Raji (cell line): ENCODE data around the gene MSMP.

ENCODE experiments used
- POLR2A ChIP-seq: IDR thresholded peaks from 2 replicates; pipeline ENCODE4 v1.6.1; 2011; ENCODE audit warnings: low read depth, low read length, control low read depth; ENCODE audit not compliant: insufficient read depth

The MSMP gene

DNA sequence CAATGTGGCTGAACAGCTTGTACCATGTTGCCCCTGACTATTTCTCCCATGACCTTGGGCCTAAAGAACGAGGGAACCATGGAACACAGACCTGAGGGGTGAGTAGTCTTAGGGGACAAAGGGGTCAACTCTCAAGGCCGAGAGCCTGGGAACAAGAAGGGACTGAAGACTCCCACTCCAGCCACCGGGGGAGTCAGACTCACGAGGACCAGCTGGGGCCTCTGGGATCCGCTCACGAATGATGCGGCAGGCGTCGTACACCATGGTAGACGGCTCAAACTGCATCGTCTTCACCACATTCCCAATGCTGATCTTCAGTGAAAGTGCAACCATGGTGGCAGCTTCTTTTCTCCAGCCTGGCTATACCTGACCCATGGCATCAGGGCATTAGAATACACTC lies 28.7 kb downstream of the MSMP start:
- no peak for TF ChIP-seq POLR2A

DNA sequence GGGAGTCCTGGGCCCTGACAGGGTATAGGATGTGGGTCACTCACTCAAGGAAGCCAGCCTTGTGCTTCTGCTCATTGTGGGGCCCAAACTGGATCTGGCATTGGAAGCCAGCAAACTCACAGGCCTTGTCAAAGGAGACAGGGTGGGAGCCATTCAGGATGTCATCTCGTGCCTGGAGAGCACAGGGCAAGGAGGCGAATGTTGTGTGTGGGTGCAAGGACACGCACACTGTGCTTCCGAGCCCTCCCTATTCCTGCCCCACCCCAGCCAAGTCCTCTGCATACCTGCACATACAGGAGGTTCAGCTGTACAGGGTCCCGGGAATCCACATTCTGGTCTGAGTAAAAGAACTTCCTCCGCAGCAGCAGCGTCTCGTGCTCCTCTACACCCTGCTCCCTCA lies 30.2 kb downstream of the MSMP start:
- no peak for TF ChIP-seq POLR2A

- TF ChIP-seq POLR2A, result no peak
Observed at GRCh38 chr9:35723426-35723825, 30.6 kb downstream of the MSMP start.

- no peak for TF ChIP-seq POLR2A
Observed at GRCh38 chr9:35719546-35719945, 34.5 kb downstream of the MSMP start.

DNA sequence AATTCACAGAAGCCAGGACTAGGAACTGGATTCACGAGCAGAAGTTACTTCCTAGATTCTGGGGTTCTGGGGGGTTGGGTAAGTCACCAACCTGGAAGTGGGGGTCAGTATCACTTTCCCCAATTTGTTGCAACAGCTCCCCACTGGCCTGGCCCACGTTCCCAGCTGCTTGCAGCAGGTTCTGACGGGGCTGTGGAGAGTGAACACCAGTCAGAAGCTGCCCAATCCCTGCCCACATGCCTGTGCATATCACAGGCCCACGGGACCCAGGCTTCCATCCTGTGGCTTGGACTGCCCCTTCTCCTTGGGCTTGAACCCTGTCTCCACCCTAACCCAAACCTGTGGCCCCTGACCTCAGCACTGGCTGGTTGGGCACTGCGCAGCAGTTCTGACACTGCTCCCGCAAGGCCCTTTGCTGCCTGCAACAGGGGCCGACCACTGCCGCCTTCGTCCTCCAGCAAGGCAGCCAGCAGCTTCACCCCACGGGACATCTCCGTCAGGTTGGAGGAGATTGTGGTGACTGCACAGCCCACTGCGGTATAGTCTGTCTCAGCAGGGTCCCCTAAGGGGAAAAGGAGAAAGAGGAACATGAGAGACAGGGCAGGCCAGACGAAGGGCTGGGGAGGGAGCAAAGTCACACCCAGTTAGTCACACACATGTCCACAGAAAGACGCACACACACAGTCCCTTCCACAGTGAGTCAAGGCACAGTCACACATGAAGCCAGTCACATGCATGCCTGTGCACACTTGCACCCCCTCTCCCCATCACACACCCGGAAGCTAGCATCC lies 35.2 kb downstream of the MSMP start:
- TF ChIP-seq POLR2A, result no peak

- no peak for TF ChIP-seq POLR2A
Observed at GRCh38 chr9:35717132-35717870, 36.8 kb downstream of the MSMP start.

DNA sequence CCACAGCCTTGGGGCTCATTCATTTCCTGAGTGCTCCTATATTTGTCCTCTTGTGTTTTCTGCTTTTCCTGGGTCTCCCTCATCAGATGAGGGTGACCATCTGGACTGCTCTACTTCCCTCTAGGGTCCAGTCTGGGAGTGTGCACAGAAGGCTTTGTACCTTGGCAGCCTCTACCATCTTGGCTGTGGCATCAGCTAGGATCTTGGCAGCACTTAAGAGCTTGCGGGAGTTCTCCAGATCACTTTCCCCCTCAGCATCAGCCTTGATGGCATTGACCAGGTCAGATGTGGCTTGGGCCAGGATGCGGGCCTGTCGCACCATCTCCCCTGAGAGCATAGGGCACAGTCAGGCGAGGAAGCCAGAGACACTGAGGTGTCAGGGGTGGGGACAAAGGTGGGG lies 37.8 kb downstream of the MSMP start:
- no peak for TF ChIP-seq POLR2A

GRCh38 chr9:35714579-35715252 lies 39.4 kb downstream of the MSMP start:
- TF ChIP-seq POLR2A, result no peak

DNA sequence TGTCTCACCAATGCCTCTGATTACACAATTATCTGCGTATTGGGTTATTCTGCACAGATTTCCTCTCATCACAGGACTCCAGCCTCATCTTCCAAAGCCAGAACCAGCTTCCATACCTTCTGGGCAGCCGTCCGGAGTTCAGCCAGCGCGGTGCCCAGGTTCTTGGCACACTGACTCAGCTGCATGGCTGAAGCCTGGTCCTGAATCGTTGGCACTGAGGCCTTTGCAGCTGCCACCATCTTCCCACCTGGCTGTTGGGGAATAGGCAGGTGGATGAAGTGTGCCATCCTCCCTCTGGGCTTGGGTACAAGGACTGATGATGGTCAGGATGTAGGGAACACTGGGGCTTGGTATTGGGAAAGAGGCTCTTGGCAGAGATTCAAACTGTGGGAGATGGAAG lies 40.0 kb downstream of the MSMP start:
- TF ChIP-seq POLR2A, result no peak

- no peak for TF ChIP-seq POLR2A
Observed at GRCh38 chr9:35713578-35713977, 40.5 kb downstream of the MSMP start.

DNA sequence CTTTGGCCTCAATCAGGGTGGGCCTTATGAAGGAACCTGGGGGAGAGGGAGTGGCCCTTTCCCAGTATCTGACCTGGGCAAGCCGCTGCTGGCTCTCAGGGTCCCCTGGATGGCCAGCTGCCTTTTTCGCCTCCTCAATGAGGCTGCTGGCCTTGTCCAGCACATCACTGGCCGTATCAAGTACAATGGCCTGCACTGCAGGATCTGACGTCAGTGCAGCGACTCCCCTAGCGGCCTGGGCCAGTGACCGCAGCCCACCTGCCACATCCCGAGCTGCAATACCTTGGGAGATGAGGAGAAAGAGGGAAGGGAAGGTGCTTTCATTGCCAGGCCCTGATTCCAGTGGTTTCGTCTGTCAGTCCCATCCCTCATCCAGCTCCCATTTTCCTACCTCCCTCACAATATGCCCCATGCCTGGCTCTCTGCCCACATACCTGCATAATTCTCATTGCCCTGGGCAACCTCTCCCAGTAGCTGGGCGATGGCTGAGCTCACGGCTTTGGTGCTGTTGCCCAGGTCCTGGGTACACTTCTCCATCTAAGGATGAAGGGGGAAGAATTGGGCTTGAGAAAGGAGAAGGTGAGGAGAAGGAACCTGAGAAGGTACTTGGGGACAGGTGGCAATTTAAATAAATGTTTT lies 41.2 kb downstream of the MSMP start:
- no peak for TF ChIP-seq POLR2A

GRCh38 chr9:35711501-35712428 lies 42.3 kb downstream of the MSMP start:
- no peak for TF ChIP-seq POLR2A

GRCh38 chr9:35710818-35711500 lies 43.1 kb downstream of the MSMP start:
- no peak for TF ChIP-seq POLR2A

DNA sequence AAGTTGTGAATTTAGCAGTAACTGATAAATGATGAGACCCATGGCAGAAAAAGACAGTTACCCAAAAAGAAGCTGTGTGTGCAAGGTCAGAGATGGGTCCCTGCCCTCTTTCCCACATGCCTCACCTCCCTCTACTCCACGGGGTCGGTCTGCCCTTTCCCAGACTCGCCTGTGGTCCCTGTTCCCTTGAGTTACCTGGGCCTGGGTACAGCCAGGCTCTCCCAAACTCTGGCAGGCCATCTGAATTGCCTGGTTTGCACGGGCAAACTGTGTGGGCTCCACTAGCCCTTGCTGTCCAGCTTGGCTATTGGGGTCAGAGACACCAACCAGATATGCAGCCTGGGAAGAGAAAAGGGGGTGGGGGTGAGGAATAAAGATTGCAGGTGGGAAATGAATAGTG lies 45.9 kb downstream of the MSMP start:
- TF ChIP-seq POLR2A, result no peak
